Activated gamma-delta T cell treated with Interleukin-2 at 50 U/mL for 16 hours (primary cell): ENCODE measurements around the gene TGM2.

Source experiments
- DNase-seq: peaks from one replicate; pipeline ENCODE4 v3.0.0-alpha.2; 2020

TGM2 gene

DNA sequence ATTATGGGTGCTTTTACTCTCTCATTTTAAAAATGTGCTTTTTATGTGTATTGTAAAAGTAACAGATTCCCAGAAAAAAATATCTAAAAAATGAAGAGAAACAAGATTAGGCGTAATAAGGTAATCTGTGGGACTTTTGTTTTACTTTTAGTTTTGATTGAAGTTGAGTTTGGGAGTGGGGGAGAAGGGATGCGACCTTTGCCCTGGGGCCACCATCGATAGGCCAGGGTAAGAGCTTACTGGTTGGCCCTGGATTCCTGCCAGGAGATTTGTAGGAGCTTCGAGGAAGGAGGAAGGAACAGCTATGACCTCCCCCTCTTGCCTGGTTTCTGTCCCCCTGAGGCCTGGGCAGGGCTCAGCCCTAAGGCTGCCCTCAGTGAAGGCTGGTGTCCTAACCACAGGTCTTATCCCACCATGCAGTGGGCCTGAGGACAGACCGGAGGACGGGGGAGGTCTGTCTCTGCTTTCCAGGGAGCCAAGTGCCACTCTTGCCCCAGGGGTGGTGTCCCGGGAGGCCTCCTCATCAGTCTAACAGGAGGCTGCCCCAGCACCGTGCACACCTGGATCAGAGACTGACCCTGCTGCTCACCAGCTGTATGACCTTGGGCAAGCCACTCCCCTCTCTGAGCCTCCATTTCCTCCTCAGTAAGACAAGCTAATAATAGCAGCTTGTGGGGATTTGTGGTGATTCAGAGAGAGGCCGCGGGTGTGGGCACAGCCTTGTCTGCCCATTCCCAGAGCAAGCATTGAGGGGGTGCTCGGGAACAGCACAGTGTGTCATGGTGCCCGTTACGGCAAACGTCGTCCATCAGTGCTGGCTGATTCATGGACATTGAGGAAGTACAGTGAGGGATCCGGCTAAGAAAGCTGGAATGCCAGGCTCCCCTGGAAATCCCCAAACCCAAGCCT is 21.2 kb downstream of the TGM2 start:
- DNase-seq: no peak

DNA sequence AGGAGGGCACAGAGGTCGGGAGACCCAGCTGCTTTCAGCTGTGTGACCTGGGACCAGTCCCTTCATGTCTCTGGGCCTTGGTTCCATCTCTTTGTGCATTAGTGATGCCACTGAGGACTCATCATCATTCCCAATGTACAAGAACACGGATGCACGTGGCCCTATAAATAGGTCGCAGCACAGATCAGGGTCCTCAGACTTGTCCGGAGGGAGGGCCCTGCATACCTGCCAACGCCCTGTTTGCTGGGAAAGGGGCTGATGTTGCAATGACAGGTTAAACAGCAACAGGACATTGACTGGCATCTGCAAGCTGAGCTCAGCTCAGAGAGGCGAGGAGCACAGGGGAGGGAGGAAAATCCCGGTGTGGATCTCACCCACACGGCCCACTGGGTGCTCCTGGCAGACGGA is 21.8 kb downstream of the TGM2 start:
- no peak for DNase-seq

DNA sequence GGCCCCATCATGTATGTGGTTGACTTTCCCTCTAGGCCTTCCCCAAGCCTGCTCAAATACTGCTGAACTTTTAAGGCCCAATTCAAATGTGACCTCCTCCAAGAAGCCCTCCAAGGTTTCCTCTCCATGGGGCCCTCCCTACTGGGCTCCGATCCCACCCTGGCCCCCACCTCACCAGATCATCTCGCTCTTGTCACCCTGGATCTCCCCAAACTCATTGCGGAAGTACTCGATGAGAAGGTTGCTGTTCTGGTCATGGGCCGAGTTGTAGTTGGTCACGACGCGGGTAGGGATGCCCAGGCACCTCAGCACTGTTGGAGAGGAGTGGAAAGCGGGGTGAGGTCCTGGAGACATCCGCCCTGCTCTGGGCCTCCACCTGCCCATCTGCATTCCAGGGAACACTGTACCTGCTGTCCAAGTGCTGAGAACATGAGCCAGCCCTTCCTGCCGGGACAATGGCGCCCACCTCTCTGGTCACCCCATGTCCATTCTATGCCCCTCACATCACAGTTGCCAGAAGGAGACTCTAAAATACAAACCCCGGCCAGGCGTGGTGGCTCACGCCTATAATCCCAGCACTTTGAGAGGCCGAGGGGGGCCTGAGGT is 23.1 kb downstream of the TGM2 start:
- DNase-seq: no peak

DNA sequence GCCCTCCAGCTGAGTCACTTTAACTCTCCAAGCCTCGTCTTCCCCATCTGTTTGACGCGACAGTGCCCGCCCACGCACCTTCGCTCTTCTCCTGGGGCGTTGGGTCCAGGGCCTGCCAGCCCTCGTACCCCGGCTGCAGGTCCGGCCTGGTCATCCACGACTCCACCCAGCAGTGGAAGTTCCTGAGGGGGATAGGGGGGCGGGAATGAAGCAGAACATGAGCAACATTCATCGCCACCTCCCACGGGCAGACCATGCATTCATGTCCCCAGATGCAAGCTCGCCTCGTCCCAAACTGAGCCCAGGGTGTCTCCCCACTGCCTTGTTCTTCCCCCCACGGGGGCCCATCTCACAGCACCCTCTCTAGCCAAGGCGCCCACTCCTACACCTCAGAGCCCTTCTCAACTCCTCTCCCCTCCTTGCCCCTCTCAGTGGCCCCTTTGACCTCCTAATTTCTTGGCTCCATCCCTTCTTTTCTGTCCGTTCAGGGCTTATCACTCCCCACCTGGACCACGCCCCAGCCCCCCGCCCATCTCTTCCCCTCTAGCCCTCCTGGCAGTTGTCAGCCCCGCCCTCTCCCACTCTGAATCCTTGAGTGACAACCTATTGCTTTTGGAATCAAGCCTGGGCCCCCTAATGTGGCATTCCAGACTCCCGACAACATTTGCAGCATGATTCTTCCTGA is 23.7 kb downstream of the TGM2 start:
- DNase-seq: no peak

DNA sequence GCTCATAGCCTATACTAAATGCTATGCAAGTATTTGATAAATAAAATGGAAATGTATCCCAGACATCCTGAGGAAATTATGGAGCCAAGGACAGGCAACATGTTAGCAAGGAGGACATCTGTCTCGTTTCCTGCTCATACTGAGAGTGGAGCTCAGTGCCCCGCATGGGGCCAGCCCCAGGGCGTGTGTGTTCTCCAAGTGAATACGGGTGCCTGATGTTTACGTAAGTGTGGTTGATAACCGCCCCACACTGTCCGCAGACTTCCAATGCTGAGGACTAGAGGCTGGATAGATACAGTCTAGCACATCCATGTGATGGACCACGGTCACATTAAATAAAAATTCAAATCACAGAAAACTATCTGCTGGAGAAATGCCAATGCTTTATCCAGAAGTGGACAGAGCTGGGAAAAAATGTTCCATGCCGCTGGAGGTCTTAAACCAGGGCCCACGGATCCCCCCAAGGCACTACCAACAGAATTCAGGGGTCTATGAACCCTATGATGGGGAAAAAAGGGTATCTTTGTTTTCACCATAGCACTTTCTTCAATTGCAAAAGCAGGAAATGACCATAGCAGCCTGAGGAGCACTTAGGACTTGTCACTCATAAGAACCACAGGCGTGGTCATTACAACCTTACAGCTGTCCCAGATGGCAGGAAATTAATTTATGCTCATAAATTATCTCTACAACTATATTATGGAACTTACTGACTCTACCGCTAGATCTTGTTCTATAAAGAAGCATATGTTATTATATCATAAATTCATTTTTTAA is 24.9 kb downstream of the TGM2 start:
- DNase-seq: no peak

DNA sequence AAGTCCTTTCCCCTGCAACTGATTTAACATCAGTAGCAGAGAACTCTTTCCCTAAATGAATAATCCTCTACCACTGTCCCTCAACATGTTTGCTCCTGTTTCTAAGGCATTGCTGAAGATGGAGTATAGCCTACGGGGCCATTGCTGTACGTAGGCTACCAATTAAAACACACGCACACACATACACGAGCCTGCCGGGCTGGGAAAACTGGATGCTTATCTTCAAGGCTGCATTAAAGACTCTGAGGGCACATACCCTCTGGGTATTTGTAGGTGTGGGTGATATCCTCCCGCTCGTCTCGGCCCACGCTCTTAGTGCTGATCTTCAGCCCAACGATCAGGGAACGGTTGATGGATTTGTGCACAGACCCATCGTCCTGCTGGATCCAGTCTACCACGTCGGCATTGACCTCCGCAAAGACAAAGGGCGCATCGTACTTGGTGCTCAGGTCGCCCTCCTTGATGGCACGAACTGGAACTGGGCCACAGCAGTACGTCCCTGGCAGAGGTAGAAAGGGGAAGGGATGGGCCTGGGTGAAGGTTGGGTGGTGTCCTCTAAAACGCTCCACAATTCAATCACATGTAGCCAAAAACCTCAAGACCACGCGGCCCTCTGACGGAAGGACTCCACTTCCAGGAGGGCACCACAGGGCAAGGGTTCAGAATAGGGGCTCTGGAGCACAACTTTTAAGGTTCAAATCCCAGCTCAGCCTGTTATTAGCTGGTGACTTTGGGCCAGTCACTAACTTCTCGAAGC is 25.7 kb downstream of the TGM2 start:
- DNase-seq: no peak

DNA sequence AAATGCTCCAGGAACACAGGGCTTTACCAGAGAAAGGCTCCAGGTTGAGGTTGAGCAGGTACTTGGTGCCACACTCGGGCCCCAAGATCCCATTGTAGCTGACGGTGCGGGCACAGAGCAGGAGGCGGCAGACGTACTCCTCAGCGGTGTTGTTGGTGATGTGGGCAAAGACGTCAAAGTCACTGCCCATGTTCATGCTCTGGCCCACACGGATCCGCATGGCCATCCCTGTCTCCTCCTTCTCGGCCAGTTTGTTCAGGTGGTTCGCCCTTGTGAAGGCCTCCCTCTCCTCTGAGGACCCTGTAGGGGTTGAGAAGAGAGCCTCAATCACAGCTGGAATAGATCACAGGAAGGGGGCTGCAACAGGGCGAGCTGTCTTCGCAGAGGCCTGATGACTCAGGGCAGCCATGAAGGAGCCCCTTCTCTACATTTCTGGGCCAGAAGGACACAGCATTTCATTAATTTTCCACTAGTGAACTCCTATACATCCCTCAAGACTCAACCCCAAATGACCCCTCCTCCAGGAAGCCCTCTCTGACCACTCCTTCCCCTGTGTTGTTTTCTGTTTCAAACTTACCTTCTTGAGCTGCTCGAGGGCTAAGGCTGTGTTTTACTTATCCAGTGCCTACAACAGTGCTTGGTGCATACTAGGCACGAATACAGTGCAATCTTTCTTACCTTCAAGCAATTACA is 26.8 kb downstream of the TGM2 start:
- no peak for DNase-seq

DNA sequence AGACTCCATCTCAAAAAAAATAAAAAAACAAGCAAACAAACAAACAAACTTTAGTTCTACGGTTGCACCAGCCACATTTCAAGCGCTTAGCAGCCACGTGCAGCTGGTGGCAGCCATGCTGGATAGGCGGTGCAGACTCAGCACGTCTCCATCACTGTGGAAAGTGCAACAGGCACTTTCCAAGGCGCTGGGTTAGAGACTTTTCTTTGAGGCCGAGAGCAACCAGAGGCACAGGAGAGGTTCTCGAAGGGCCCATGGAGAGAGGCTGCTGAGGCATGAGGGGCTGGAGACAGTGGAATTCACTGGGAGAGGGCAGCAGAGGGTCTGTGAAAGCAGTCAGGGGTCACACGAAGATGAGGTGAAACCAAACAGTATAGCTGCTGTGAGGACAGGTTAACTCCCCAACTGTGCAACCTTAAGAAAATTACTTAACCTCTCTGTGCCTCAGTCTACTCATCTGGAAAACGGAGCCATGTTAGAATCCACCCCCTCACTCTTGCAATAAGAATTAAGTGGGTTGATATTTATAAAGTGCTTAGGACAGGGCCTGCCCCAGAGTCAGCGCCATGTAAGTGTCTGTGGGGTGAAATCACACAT is 27.5 kb downstream of the TGM2 start:
- DNase-seq: no peak

DNA sequence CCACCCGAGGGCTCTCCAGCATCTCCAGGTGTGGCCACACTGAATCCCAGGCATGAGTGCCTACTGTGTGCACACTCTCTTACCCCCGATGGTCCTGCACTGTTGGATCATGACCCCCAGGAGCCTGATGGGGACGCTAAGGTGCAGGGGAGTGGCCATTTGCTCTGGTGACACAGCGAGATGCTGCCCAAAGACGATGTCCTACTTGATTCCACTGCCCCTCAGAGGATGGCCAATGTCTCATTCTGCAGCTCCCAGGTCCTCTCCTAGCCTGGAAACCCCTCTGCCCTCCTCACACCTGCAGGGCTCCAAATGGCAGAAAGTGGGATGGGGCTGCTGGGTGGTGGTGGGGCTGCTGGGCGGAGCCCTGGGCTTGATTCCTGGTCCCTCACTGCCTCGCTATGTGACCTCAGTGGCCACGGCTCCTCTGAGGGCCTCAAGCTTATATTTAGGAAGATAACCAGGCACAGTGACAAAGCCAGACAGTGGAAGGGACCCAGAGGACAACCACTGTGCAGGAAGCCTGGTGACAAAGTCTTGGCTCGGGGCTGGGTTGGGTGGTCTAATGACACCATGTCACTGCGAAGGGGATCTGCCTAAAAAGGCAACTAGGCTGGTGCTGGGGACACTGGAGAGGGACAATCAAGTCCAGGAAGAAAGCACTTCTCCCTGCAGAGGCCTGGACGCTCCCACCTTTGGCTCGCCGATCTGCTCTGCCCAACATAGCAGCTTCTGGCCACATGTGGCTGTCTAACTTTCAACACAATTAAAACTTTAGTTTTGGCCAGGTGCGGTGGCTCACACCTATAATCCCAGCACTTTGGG is 28.4 kb downstream of the TGM2 start:
- no peak for DNase-seq

DNA sequence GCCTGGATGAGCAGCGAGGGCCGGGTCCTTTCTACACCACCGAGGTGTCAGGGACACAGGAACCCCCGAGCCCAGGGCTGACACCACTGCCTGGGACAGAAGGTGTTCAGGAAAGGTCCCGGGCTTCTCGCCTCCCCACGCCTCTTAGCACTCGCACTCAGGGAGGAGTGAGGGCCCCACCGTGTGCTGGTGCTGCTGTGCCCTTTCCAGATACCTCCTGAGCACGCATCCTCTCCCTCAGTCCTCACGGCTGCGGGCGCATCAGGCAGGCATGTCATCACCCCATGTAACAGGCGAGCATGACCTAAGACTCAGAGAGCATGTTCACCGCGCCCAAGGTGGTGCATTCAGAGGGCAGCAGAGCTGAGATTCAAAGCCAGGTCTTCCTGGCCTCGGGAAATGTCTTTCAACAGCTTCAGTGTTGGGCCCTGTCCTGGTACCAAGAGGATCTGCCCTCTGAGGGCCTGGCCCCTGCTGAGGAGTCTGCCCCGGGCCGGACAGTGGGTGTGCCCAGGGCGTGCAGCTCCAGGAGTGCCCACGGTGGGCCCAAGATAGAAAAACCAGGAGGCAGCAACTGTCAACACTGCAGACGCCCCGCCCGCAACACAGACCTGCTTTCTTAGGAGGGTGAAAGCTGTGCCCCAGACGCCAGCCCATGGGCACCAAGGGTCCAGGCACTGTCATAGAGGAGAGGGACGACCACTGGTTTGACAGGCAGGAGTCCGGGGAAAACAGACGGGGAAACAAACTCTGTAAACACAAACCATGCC is 29.2 kb downstream of the TGM2 start:
- no peak for DNase-seq

DNA sequence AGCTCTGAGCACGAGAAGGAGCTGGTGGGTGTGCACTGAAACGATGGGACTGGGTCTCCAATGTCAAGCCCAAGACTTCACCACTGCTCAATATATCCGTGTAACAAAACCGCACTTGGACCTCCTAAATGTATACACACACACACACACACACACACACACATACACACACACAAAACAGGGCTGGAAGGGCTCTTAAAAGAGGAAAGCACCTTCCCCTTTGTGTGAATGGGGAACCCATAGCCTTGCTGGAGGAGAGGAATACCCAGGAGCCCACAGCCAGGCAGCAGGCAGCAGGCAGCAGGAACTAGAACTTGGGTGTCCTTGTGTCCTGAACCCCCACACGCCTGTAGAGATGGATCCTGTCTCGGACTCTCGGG is 29.8 kb downstream of the TGM2 start:
- no peak for DNase-seq

DNA sequence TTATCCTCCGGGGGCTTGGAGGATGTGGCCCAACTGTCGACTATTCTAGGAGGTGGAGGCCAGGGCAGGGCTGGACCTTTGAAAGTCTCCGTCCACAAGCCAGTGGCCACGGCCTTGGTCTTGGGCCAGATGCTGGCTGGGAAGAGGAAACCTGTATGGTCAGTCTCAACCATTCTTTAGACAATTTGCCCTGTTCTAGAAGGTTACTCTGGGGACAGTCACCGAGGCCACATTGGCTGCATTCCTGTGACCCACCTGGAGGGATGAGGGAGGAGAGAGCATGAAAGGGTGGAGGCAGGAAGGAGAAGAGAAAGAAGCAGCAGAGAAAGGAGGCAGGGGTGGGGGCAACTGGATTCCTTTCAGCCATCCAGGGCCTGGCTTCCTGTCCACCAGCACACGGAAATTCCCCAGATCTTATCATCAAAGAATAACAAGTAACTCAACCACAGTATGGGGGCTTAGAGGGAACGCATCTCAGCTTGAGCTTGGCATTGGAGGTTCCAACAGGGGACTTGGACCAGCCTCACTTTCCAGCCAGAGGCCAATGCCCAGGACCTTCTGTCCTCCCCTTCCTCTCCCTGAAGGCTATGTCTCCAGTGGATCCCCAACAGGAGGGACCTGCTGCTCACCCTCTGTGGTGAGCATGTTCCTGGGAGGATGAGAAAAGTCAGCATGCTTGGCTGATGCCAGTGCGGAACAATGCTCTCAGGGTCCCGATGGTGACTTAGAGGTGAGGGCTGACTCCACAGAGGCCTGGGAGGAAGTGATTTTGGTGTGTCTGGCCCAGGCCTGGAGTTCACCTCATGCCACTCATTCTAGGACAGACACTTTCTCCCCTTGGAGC is 30.4 kb downstream of the TGM2 start:
- no peak for DNase-seq

DNA sequence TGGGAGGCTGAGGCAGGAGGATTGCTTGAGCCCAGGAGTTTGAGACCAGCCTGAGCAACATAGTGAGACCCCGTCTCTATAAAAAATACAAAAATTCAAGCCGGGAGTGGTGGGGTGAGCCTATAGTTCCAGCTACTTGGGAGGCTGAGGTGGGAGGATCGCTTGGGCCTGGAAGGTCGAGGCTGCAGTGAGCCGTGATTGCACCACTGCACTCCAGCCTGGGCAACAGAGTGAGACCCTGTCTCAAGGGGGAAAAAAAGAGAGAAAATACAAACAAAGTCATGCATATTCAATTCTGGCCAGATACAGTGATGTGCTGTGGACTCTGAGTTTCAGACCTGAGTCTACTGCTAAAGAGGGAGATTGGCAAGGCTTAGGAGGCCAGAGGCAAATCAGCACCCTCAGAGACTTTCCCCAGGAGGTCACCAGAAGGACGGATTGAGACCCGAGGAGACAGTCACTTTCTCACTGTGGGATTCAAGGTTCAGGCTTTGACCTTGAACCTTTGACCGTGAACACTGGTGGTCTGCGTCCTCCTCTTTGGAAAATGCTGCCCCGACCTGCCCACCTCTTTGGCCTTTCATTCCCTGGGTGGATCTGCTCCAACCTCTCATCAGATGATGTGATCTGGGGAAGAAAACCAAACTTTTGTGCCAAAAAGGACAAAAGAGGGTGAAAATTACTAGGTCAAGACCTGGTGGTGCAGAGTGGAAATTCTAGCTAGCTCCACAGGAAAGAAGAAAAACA is 31.2 kb downstream of the TGM2 start:
- no peak for DNase-seq

DNA sequence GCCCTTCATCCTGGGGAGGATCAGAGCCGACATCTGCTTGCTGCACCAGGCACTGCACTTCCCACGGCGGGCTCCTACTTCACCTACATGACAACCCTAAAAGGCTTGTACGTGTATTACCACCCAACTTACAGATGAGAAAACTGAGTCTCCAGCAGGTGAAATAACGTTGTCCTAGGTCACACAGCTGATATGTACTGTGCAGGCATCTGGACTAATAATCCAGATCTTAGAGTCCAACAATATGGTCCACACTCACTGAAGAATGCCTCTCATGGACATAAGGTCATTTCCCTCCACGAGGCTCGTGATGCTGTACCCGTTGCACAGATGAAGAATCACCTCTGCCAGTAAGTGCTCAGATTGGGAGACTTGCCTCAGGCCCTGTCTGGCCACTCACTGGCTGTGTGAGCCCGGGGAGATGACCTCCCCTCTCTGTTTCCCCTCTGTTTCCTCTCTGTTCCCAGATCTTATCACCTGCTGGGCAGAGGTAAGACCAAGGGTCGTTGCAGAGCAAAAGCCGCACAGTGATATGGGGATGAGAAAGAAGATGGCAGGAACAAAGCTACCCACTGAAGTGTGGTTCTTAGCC is 32.1 kb downstream of the TGM2 start:
- no peak for DNase-seq

DNA sequence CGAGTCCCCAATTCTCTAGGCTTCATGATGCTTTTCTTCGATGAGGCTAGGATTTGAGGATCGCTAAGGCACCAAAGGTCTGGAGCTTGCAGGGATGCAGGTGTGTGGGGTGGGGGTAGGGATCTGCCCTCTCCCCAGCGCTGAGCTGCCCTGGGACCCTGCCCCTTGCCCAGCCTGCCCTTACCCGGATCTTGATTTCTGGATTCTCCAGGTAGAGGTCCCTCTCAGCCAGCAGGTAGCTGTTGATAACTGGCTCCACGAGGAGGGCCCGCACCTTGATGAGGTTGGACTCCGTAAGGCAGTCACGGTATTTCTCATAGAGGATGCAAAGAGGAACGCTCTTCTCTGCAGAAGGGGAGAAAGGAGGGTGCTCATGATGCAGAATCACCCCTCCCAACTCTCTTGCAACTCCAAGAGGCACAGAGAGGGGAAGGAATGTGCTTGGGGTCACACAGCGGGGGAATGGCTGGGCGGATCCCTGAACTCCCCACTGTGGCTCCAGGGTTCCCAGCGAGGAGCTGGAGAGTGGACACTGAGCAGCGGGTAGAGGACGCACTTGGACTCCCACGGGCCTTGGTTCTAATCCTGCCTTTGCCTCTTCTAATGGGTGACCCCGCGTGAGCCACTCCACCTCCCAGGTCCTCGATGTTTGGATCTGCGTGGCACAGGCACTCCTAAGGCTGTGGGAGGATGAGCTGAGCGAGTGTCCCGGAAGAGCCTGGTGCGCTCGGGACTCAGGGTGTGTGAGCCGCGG is 32.7 kb downstream of the TGM2 start:
- DNase-seq: no peak

DNA sequence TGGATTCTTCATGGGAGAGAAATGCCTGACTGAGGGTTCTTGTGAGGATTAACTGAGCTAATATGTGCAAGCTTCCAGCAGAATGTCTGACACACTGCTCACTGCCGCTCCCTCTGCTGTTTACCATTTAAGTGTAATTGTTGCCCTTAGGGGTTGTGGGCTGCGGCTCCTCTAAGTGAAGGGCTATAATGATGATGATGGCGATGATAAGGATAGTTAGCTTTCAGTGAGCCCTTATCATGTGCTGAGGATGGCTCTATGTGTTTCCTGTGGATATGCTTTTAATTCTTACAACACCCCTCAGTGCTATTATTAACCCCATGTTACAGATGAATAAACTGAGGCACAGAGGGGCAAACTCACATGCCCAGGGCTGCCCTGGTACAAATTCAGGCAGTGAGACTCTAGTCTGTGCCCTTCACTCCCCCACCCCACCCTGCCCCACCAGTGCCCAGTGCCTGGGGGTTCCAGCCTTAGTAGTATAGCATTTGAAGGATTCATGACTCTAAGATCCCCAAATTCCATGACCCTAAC is 33.4 kb downstream of the TGM2 start:
- DNase-seq: no peak
